Cardiac muscle cell (in vitro differentiated cells and primary cell): ENCODE results near the gene BAIAP2. TPM values are rescaled to one million over a fixed set of nuclear protein-coding genes. Genes with fewer than 3 reads are reported as not detected.

Source experiments
- DNase-seq, 2 donors: peaks; one replicate each; pipeline versions ENCODE4 v3.0.0 to v3.0.0-alpha.2; 2010 to 2017; ENCODE audit warnings: low read depth in 1 of 2, low spot score in 1 of 2
- H3K27ac ChIP-seq: fragments of 200-600 bp; sonication (generic); 2 replicates; pipeline ENCODE4 v1.5.1; 2016
- H3K27me3 ChIP-seq: fragments of 200-600 bp; sonication (generic); 2 replicates; pipeline ENCODE4 v1.6.0; 2016; ENCODE audit warnings: control low read depth
- H3K36me3 ChIP-seq: fragments of 200-600 bp; sonication (generic); 2 replicates; pipeline ENCODE4 v1.5.1; 2016; ENCODE audit warnings: control low read depth
- H3K4me1 ChIP-seq: fragments of 200-600 bp; sonication (generic); 2 replicates; pipeline ENCODE4 v1.8.1; 2017; ENCODE audit warnings: low read depth, mild to moderate bottlenecking, mixed run types
- H3K4me3 ChIP-seq: fragments of 200-600 bp; sonication (generic); 2 replicates; pipeline ENCODE4 v1.5.1; 2016; ENCODE audit warnings: mild to moderate bottlenecking
- H3K9me3 ChIP-seq: fragments of 200-600 bp; sonication (generic); 2 replicates; pipeline ENCODE4 v1.5.1; 2017; ENCODE audit warnings: low read depth, mild to moderate bottlenecking, control low read depth
- CTCF ChIP-seq: IDR thresholded peaks from 2 replicates; pipeline ENCODE4 v1.5.1; 2012; ENCODE audit warnings: low read depth, mild to moderate bottlenecking, low read length
- polyA plus RNA-seq: library from polyadenylated mRNA; unstranded; fragments of >200 nt; fragmentation: Nextera tagmentation; extraction: Ambion mirVana; gene quantifications from 2 replicates; pipeline ENCODE4 v1.2.1, GENCODE V29; 2016
- total RNA-seq: library from RNA; depleted of rRNA; stranded (reverse); fragments of >200 nt; gene quantifications from 2 replicates; pipeline ENCODE4 v1.2.3, GENCODE V29; 2016

The BAIAP2 gene
- total and polyA plus RNA-seq, 2 experiments from 2014 or later: 22.5 to 24.9 TPM

GRCh38 chr17:81158688-81159590, 124.0 kb downstream of the BAIAP2 start:
- Histone ChIP-seq H3K36me3 (no peaks in the 10 kb centered on the region), H3K4me1 (no peaks in the 10 kb centered on the region), H3K27ac (no peak overlapping the region), H3K9me3 (no peaks in the 10 kb centered on the region), H3K27me3 (no peaks in the 10 kb centered on the region), H3K4me3 (no peak overlapping the region)
- TF ChIP-seq CTCF: no peak
- DNase-seq: no peak

GRCh38 chr17:81159611-81160265, 124.8 kb downstream of the BAIAP2 start:
- Histone ChIP-seq H3K4me1 (no peaks in the 10 kb centered on the region), H3K4me3 (no peak overlapping the region), H3K36me3 (no peaks in the 10 kb centered on the region), H3K27ac (no peak overlapping the region), H3K9me3 (no peaks in the 10 kb centered on the region), H3K27me3 (no peaks in the 10 kb centered on the region)
- no peak for DNase-seq
- TF ChIP-seq CTCF: no peak

GRCh38 chr17:81160306-81160705, 125.4 kb downstream of the BAIAP2 start:
- Histone ChIP-seq H3K4me3 (no peak overlapping the region), H3K4me1 (peaks cover 3% of the 10 kb centered on the region), H3K36me3 (no peaks in the 10 kb centered on the region), H3K27me3 (no peaks in the 10 kb centered on the region), H3K27ac (no peak overlapping the region), H3K9me3 (no peaks in the 10 kb centered on the region)
- TF ChIP-seq CTCF: no peak
- no peak for DNase-seq

GRCh38 chr17:81160747-81161453, 125.9 kb downstream of the BAIAP2 start:
- H3K36me3 ChIP-seq: no peaks in the 10 kb centered on the region
- H3K4me1 ChIP-seq: peaks cover 6% of the 10 kb centered on the region
- no peak overlapping the region for H3K4me3 ChIP-seq
- no peaks in the 10 kb centered on the region for H3K27me3 ChIP-seq
- H3K27ac ChIP-seq: no peak overlapping the region
- no peak for TF ChIP-seq CTCF
- H3K9me3 ChIP-seq: no peaks in the 10 kb centered on the region
- no peak for DNase-seq

GRCh38 chr17:81161536-81161935, 126.6 kb downstream of the BAIAP2 start:
- no peaks in the 10 kb centered on the region for H3K36me3 ChIP-seq
- no peaks in the 10 kb centered on the region for H3K9me3 ChIP-seq
- no peak for TF ChIP-seq CTCF
- no peak overlapping the region for H3K4me3 ChIP-seq
- no peak overlapping the region for H3K27ac ChIP-seq
- H3K4me1 ChIP-seq: peaks cover 8% of the 10 kb centered on the region
- DNase-seq: no peak
- no peaks in the 10 kb centered on the region for H3K27me3 ChIP-seq
